AG09309 (cell line): ENCODE measurements around the gene CNTNAP2.

Source experiments
- DNase-seq: peaks from one replicate; pipeline ENCODE4 v3.0.0-alpha.2; 2010; ENCODE audit warnings: low read depth
- H3K4me3 ChIP-seq: 2 replicates; pipeline ENCODE4 v1.5.1; 2011; ENCODE audit warnings: mild to moderate bottlenecking, low read depth, low read length, moderate library complexity; ENCODE audit not compliant: control insufficient read depth
- CTCF ChIP-seq: IDR thresholded peaks from 2 replicates; pipeline ENCODE4 v1.5.1; 2011; ENCODE audit warnings: mild to moderate bottlenecking, low read depth, low read length, inconsistent platforms; ENCODE audit not compliant: insufficient read depth, control insufficient read depth; ENCODE audit errors: missing control alignments

The CNTNAP2 gene

GRCh38 chr7:148116195-148116594, 1999.6 kb downstream of the CNTNAP2 start:
- H3K4me3 ChIP-seq: no peak overlapping the region
- no peak for TF ChIP-seq CTCF
- DNase-seq: no peak

- DNase-seq: no peak
- no peak for TF ChIP-seq CTCF
- no peak overlapping the region for H3K4me3 ChIP-seq
Observed at GRCh38 chr7:148116829-148117403, 2000.3 kb downstream of the CNTNAP2 start.

- no peak overlapping the region for H3K4me3 ChIP-seq
- DNase-seq: no peak
- no peak for TF ChIP-seq CTCF
Observed at GRCh38 chr7:148118371-148118770, 2001.8 kb downstream of the CNTNAP2 start.

- no peak for DNase-seq
- H3K4me3 ChIP-seq: no peak overlapping the region
- TF ChIP-seq CTCF: no peak
Observed at GRCh38 chr7:148121401-148121800, 2004.8 kb downstream of the CNTNAP2 start.

- TF ChIP-seq CTCF: no peak
- no peak for DNase-seq
- no peak overlapping the region for H3K4me3 ChIP-seq
Observed at GRCh38 chr7:148121847-148122246, 2005.2 kb downstream of the CNTNAP2 start.

- TF ChIP-seq CTCF: no peak
- no peak overlapping the region for H3K4me3 ChIP-seq
- no peak for DNase-seq
Observed at GRCh38 chr7:148124477-148124876, 2007.9 kb downstream of the CNTNAP2 start.

GRCh38 chr7:148127374-148127773, 2010.8 kb downstream of the CNTNAP2 start:
- no peak for DNase-seq
- no peak for TF ChIP-seq CTCF
- H3K4me3 ChIP-seq: no peak overlapping the region
